Panc1 (cell line): ENCODE results near the gene LRRC1.

Source experiments
- CTCF ChIP-seq: fragments of 450-650 bp; IDR thresholded peaks from 2 replicates; pipeline ENCODE4 v1.5.1; 2017; ENCODE audit warnings: mild to moderate bottlenecking
- POLR2AphosphoS5 ChIP-seq: IDR thresholded peaks from 2 replicates; pipeline ENCODE4 v1.6.1; 2012; ENCODE audit warnings: mild to moderate bottlenecking, low read depth, low read length, moderate library complexity
- SIN3A ChIP-seq: IDR thresholded peaks from 2 replicates; pipeline ENCODE4 v1.6.1; 2012; ENCODE audit warnings: low read depth, mild to moderate bottlenecking, low read length, moderate library complexity, borderline replicate concordance; ENCODE audit not compliant: insufficient read depth
- TCF7L2 ChIP-seq: IDR thresholded peaks from 2 replicates; pipeline ENCODE4 v1.6.1; 2011; ENCODE audit warnings: mild to moderate bottlenecking, low read depth, low read length, inconsistent platforms
- TF ChIP-seq, protein P1 (sequence below), 2 experiments: IDR thresholded peaks; 2 replicates each; pipeline ENCODE4 v1.6.1; 2011 to 2012; ENCODE audit warnings: low read depth in 2 of 2, control low read depth in 1 of 2, low read length in 1 of 2, mild to moderate bottlenecking in 1 of 2, moderate library complexity in 1 of 2; ENCODE audit not compliant: insufficient read depth in 1 of 2

- TF ChIP-seq CTCF (no peak), SIN3A (no peak), POLR2AphosphoS5 (no peak), TCF7L2 (no peak)
- TF ChIP-seq, protein P1, sequence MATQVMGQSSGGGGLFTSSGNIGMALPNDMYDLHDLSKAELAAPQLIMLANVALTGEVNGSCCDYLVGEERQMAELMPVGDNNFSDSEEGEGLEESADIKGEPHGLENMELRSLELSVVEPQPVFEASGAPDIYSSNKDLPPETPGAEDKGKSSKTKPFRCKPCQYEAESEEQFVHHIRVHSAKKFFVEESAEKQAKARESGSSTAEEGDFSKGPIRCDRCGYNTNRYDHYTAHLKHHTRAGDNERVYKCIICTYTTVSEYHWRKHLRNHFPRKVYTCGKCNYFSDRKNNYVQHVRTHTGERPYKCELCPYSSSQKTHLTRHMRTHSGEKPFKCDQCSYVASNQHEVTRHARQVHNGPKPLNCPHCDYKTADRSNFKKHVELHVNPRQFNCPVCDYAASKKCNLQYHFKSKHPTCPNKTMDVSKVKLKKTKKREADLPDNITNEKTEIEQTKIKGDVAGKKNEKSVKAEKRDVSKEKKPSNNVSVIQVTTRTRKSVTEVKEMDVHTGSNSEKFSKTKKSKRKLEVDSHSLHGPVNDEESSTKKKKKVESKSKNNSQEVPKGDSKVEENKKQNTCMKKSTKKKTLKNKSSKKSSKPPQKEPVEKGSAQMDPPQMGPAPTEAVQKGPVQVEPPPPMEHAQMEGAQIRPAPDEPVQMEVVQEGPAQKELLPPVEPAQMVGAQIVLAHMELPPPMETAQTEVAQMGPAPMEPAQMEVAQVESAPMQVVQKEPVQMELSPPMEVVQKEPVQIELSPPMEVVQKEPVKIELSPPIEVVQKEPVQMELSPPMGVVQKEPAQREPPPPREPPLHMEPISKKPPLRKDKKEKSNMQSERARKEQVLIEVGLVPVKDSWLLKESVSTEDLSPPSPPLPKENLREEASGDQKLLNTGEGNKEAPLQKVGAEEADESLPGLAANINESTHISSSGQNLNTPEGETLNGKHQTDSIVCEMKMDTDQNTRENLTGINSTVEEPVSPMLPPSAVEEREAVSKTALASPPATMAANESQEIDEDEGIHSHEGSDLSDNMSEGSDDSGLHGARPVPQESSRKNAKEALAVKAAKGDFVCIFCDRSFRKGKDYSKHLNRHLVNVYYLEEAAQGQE (IDR thresholded peaks at IDR 0.05; ENCODE audit: insufficient read depth in 1 of 2, low read depth in 2 of 2, low read length in 1 of 2): no peak
Observed at GRCh38 chr6:53931086-53931485, 136.3 kb downstream of the LRRC1 start.
